GM12873 (cell line): Measurements from ENCODE around the gene MAN1C1.
A peak's percentile ranks its signal among the peaks of the same experiment; 100 is the strongest.

Experiments used
- TF ChIP-seq, protein P1 (sequence below): IDR thresholded peaks from 2 replicates; pipeline ENCODE4 v1.5.1; 2012; ENCODE audit warnings: low read depth, mild to moderate bottlenecking, moderate library complexity, low read length, control low read depth; ENCODE audit not compliant: insufficient read depth; ENCODE audit errors: missing control alignments

Gene MAN1C1

DNA sequence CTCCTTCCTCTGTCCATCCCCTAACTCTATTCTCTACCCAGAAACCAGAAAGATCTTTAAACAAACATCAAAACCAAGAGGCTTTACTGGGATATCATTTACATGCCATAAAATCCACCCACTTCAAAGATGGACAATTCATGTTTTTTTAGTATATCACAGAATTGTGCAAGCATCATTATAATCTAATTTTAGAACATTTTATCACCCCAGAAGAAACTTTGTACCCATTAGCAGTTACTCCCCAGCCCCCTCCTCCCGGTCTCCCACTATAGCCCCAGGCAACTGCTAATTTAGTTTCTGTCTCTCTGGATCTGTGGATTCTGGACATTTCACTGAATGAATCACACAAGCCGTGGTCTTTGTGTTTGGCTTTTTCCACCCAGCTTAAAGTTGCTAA lies 178.6 kb downstream of the MAN1C1 start:
- TF ChIP-seq, protein P1, sequence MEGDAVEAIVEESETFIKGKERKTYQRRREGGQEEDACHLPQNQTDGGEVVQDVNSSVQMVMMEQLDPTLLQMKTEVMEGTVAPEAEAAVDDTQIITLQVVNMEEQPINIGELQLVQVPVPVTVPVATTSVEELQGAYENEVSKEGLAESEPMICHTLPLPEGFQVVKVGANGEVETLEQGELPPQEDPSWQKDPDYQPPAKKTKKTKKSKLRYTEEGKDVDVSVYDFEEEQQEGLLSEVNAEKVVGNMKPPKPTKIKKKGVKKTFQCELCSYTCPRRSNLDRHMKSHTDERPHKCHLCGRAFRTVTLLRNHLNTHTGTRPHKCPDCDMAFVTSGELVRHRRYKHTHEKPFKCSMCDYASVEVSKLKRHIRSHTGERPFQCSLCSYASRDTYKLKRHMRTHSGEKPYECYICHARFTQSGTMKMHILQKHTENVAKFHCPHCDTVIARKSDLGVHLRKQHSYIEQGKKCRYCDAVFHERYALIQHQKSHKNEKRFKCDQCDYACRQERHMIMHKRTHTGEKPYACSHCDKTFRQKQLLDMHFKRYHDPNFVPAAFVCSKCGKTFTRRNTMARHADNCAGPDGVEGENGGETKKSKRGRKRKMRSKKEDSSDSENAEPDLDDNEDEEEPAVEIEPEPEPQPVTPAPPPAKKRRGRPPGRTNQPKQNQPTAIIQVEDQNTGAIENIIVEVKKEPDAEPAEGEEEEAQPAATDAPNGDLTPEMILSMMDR, result no peak

DNA sequence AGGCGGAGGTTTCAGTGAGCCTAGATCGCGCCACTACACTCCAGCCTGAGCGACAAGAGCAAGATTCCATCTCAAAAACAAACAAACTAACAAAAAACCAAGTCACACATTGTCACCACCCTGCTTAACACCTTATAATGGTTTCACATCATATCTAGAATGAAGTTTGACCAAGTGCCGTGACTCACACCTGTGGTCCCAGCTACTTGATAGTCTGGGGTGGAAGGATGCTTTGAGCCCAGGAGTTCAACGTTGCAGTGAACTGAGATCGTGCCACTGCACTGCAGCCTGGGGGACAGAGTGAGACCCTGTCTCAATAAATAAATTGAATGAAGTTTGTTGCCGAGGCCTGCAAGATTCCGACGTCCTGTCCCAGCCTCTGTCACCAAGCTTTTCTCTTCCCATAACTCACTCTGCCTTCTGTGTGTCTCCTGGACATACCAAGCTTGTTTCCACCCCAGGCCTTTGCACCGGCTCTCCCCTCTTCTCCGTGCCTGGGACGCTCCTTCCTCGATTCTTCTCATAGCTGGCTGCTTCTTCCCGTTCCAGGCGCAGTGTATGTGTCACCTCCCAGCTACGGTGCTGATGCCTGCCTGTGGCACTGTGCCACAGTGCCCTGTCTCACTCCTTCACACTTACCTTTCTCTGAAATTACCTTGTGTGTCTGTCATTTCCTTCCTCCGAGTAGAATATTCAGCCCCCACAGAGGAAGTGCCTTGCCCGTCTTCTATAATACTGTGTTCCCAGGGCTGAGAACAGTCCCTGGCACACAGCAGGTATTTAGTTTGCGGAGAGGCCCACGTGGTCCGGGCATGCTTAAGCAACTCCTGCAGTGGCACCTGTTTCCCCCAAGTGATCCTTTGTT lies 179.6 kb downstream of the MAN1C1 start:
- TF ChIP-seq, protein P1, result no peak

DNA sequence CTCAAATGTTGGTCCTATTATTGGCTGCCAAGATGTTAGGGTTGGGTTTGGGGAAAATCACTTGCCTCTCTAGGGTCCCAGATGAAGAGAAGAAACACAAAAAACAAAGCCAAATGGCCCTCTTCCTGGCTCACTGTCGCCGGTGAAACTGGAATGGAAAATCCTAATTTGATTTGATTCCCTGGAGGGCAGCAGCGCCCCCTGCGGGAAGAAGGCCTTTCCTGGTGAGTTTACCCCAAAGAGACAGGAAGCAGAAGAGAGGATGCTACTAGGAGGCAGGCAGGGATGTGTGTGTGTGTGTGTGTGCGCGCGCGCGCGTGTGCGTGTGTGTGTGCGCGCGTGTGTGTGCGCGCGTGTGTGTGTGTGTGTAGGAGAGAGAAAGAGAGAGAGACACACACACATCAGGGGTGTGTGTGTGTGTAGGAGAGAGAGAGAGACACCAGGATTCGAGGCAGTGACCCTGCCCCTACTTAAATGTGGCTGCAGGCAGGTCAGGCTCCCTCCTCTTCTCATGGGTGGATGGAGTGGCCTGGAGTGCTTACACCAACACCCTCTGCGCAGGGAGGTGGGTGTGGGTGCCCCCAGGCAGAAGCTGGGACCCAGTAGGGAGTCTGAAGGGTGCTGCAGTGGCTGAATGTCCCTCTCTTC lies 180.3 kb downstream of the MAN1C1 start:
- TF ChIP-seq, protein P1, result peak; percentile 80

DNA sequence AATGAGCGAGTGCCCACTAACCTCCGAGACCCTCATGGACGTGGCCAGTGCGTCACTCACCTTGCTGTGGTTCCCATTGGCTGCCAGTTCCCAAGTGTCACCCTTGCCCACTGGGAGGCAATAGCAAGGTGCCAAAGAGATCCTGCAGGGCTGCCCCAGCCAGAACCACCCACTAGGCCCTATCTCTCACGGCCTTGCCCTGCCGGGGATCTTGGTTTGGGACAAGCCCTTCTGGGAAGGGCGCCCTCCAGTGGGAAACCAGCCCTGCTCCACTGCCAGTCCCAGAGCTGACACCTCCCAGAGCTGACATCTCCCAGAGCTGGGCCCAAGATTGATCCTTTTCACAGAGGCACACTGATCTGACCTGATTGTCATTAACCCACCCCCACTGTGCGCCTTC lies 181.3 kb downstream of the MAN1C1 start:
- TF ChIP-seq, protein P1, result peak; percentile 65

DNA sequence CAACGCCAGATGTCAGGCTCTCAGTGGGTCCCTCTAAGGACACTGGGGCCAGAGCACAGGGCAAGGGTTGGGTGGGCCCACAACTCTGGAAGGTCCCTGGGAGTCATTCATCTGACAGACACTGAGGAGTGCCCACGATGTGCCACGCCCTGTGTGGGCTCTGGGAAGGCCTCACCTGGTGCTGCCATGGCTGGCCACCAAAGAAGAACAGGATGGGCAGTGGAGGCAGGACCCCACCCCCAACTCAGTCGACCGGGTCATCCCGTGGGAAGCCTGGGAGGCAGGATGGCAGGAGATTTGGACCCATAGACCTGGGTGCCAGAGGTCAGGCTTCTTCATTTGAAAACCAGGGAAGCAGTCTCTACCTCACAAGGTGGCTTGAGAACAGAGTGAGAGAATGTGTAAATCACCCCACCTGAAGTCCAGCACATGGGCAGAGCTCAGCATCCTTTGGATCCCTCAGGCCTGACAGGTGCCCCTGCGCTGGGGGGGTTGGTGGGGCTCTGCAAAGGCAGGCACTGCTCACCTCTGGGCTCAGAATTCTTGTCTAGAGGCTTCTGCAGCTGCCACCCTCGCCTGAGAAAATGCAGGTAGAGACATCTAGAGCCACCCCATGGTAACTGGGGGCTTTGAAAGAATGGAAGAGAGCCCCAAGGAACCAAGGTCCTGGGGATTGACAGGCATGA lies 182.2 kb downstream of the MAN1C1 start:
- TF ChIP-seq, protein P1, result no peak

DNA sequence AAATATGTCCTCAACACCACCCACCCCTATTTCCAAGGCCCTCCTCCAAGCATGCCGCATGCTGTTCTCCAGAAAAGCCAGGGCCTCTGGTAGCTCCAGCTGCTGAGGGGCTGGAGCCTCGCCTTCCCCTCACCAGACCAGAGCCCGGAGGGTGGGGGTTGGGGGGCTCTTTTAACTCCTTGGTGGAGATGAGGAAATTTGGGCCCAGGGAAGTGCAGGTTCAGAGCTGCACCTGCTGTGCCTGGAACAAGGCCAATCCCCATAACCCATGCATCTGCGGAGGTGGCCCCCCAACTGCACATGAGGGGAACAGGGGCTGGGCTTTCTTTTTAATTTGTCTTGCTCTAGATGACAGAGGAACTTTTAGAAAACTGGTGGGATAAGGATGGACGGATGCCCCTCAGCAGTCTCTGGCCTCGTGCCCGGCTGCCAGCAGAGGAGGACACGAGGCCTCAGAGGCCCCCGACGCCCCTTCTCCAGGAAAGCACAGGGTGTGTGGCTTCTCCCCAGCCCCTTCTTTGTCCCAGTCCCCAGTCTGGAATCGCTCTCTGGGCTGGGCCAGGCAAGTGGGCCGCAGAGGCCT lies 182.9 kb downstream of the MAN1C1 start:
- TF ChIP-seq, protein P1, result no peak
